Skeletal muscle cell (primary cell): ENCODE results near the gene MED27.
A peak's percentile ranks its signal among the peaks of the same experiment; 100 is the strongest.

Experiments
- DNase-seq: peaks from one replicate; pipeline ENCODE4 v3.0.0-alpha.2; 2010; ENCODE audit warnings: low read depth
- H3K4me3 ChIP-seq: 2 replicates; pipeline ENCODE4 v1.5.1; 2011; ENCODE audit warnings: low read depth, mild to moderate bottlenecking, control low read depth, low read length, moderate library complexity

The MED27 gene

DNA sequence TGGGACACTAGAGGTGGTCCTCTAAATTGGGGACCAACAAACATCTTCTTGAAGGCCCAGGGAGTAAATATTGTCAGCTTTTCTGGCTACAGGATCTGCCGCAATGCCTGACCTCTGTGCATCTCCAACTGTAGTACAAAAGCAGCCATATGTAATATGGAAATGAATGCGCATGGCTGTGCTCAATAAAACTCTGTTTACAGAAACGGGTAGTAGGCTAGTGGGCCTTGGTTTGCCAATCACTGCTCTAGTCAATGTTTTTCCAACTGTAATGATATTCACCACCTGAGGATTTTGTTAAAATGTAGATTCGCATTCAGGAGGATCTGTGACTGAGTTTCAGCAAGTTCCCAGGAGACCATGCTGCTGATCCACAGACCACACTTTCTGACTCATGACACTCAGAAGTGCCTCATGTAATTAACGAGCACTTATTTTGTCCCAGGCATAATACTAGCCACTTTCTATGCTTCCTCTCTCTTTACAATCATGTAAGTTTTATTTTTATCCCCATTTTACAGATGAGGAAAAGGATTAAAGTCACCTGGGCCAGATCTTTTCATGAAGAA is 96.9 kb downstream of the MED27 start:
- no peak for DNase-seq

DNA sequence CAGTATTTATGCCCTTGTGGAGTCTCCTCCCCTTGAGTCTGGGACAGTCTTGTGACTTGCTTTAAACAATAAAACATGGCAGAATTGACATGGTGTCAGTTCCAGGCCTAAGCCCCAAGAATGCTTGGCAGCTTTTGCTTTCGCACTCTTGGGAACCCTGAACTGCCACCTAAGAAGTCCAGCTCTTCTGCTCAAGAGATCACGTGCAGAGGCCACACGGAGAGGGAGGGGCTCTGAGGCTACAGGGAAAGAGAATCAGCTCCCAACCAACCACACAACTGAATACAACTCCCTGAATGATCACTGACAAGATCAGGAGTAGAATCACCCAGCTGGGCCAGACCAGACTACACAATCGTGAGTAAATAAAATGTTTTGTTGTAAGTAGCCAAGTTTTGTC is 97.6 kb downstream of the MED27 start:
- DNase-seq = no peak
- H3K4me3 ChIP-seq = no peak overlapping the region

More for the DNA sequence above, 96.9 kb downstream of the MED27 start:
- H3K4me3 ChIP-seq = no peak overlapping the region

DNA sequence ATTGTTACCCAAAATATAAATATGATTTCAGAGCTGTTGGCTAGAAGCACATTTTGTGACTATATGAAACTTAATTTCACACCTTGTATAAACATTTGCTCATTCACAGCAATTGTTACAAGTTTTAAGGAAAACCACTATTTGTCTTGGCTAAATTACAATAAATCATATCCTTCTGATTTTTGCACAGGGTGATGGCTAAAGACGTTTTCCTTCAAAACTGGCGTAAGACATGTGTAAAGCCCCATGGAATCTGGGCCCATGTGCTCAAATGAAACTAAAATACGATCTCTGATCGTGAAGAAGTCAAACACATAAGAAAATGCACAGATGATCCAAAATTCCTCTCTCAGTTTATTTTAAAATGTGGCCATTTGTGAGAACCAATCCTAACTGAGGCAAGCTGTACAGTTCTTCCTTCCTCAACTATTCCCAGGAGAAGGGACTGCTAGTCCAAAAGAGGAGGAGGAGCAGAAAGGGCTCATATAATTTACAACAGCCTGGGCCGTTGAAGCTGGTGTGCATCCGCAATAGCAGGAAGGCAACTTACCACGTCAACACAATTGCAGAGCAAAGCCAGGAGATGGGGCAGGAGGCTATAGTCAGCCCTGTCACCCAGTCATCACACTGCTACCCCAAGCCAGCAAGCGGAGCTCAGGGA is 98.4 kb downstream of the MED27 start:
- DNase-seq = peak; percentile 16
- H3K4me3 ChIP-seq = no peak overlapping the region

DNA sequence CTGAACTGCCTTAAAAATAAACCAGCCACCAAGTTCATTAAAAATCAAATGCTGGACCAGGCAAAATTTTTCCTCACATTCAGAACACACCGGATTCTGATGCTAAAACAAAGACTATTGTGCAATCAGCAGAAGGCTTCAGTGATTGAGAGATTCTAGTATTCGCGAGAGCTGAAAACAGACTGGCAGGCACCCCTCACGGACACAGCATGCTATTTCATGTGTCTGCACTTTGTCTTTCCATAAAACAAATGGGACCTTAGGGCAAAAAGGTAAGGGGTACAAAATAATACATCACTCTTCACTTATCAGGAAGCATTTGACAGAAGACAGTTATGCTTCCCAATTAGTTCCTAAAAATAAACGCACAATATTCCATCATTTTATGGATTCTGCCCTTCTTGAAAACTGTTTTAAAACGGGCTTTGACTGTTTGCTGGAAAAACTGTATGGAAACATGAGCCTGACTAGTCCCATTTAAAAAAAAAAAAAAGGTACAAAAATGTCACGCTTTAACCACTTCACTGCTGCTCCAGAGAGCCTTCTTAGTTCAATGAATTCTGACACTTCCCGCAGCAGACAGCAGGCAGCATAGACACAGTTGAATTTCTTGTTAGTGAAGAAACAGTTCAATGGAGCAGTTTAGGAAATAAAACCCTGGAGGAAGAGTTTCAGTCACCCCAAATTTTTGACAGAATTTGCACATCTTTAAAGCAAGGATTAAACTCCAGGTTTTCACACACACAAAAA is 99.2 kb downstream of the MED27 start:
- H3K4me3 ChIP-seq = no peak overlapping the region
- DNase-seq = no peak

DNA sequence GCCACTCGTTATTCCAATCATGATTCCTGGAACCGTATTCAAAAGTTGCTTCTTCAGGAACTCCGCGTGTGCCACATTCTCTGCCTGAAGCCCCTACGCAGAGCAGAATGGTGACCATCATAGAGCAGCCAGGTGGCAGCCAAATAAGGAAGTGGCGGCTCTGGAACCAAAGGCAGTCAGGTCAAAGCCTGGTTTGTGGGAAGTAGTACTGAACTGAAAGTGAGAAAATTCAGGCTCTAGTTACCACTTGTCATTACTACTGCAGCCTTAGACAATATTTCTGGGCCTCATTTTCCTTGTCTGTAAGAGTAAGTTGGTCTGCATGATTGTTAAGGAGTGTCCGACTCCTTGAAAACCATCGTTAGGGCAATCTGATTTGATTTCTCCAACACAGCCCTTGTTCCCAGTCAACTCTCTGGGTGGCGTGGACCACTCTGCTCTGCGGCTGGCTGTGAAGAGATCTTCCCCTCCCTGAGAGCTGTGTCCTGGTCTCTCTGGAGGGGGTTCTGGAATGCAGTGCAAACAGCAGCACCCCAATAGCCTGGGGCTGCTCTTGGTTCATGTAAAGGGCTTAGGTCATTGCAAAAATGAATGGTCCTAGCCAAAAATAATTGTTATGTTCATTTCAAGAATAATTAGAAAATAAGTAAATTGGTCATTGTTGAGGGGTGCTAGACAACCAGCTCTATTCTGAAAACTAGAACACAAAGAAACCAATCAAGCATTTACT is 102.4 kb downstream of the MED27 start:
- no peak overlapping the region for H3K4me3 ChIP-seq
- no peak for DNase-seq

DNA sequence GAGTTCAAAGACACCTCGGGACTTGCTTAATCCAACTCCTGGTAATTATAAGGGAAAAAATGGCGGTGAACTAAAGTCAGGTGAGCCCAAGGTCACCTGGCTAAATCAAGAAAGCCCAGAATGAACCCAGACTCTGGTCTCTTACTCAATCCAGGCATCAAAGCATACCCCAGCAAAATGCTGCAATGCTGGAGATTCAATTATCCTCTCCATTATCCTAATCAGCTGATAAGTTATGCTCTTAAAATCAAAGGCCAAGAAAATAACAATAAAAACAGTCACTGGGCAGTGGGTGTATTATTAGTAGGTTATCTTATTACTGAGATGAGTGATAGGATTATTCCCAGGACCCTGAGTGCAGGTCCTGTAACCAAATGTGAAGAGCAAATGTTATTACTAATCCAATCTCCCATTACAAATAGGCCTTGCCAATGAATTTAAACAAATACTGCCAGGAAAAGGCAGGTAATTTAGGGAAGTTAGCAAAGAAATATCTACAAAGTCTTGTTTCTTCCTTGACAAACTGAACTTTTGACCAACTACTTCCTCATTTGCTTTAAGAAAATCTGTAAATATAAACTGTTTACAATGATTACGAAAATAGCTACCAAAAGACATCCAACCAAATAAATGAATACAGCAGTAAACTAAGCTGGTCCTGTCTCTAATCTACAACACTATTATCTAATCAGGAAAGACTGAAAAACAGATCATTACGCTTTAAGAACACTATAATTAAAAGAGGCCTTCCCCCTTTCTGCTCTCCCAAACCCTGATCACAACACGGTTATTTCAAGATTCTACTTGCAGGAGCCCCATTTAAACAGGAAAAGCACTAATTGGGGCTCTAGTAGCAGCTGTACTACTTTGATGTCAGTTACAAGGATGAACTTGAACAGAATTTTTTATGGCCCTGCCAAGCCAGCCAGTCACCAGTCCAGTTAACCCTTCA is 103.2 kb downstream of the MED27 start:
- DNase-seq = no peak
- no peak overlapping the region for H3K4me3 ChIP-seq

DNA sequence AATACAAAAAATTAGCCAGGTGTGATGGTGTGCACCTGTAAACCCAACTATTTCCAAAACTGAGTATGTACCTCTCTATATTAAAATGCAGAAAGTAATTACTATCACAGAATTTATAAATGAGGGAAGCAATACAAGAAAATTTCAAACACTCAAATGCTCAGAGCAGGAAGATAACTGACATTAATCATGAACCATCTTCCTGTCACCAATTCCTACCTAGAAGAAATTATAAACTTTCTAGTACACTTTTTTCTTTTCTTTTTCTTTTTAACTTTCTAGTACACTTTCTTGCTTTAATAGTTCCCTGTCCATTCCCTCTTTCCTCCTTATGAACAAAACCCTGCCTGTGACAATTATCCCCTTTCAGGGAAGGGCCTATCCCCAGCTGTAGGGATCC is 106.8 kb downstream of the MED27 start:
- DNase-seq = no peak
- no peak overlapping the region for H3K4me3 ChIP-seq

DNA sequence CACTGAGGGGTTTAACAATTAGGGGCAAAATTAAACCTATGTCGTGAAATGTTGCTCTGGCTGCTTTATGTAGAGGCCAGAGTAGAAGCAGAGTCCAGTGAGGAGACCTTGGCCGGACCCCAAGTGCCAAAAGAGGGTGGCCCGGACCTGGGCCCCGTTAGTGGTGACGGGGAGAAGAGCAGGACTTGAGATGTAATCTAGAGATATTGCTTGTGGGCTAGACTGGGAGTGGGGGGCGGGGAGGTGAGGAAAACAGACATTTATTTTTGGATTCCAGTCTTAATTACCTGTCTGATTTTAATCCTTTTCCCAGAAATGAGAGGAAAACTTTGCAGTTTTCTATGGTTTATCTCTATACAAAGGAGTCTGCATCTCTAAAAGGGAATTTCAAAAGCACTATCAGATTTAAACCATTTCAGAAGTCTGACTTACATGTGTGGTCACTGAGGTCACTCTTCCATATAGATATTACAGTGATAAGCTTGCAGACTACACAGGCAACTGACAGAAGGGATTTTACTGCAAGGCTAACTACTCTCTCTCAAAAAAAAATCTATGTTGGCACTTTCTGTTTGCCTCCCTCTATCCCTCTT is 108.1 kb downstream of the MED27 start:
- H3K4me3 ChIP-seq = no peak overlapping the region
- no peak for DNase-seq

DNA sequence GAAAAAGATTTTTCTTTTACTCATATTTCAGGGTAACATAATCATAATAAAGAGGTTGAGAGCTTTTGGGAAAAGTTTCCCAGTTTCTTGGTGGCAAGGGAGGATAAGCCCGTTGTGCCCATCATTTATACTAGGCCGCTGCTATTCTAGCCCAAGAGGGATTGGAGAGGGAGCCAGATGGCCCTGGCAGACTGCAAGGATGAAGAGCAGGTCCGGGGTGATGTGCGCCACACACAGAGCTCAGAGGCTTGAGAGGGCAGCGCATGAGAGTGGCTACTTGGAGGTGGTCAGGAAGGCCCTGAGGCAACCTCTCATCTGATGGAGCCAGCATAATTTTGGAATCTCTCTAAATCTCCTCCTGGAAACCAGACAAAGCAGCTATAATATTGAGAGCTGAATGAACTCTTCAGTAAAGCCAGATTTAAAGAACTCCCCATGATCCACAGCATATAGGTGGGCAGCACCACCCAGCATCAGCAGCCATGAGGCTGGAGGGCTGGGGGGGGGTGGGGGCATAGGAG is 110.1 kb downstream of the MED27 start:
- no peak overlapping the region for H3K4me3 ChIP-seq
- DNase-seq = no peak

DNA sequence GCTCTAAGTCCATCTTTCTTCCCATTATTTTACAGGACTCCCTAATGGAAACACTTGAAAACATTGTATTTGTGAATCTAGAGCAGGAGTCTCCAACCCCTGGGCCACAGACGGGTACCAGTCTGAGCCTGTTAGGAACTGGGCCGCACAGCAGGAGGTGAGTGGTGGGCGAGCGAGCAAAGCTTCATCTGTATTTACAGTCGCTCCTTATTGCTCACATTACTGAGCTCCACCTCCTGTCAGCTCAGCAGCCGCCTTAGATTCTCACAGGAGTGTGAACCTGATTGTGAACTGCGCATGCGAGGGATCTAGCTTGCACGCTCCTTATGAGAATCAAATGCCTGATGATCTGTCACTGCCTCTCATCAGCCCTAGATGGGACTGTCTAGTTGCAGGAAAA is 111.0 kb downstream of the MED27 start:
- H3K4me3 ChIP-seq = no peak overlapping the region
- DNase-seq = no peak

DNA sequence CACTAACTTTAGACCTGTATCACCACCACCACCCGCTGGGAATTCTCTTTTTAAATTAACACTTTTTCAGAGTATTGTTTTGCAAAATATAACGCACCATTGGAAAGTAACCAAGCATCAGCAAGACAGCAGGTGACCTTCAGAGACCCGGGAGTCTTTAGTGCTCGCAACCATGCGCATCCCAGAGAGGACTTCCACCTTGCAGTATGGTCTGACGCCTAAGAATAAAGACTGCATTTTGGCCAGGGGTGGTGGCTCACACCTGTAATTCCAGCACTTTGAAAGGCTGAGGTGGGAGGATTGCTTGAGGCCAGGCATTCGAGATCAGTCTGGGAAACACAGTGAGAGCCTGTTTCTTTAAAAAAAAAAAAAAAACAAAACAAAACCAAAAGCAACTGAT is 113.8 kb downstream of the MED27 start:
- DNase-seq = no peak
- H3K4me3 ChIP-seq = no peak overlapping the region

DNA sequence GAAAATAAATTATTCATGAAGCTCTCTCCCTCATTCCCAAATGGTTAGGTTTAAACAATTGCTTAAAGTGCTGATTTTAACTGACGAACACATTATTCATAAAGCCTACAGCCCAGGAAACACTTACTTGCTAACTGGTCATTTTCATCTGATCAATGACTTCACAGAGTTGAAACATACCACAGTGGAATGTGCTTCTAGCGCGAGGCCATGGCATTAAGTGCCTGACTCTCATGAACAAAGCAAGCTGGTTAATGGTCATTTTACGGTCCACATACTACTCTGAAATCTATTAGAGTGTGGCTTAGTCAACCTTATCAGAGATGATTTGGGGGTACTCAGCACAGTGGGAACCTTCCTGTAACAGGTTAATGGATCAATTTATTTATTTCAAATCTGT is 114.6 kb downstream of the MED27 start:
- H3K4me3 ChIP-seq = no peak overlapping the region
- DNase-seq = no peak

DNA sequence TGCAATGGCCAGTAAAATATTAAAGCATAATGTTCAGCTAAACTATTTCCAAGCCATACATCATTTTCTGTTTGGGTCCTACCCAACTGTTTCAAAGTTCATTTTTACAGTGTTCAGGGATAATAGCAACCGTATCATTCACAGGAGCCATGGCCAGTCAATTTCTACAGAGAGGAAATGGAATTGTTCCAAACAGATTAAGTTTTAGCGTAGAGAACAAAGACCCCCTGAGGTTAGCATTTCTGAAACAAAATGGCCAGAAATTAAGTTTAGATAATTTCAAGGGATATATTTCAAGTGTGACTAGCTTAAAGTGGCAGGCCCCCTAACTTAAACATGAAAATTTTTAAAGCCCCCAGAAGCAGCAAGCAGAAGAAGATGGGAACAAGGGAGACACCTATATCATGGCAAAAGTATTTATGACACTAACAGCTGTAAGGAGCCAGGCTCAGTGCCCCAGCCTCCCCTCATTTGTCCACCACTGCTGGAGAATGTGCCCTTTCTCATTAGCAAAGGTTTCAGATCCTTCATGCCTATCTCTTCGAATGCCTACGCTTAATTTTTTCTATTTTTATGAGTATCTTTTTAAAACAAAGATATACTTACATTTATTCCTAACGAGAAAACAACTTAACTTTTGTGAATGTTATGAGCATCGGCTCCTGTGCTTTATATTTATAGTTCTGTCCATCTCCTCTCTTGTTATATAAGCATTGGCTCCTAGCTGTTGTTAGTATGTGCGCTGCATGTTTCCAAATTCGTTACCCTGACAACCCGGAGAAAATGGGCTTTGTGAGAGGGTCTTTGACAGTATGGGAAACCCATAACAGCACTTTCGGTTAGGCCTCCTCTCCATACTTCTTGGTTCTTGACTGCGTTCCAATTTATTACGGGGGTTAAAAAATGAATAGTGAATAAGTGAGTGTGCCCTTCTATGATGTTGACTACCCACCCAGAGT is 116.3 kb downstream of the MED27 start:
- no peak overlapping the region for H3K4me3 ChIP-seq
- DNase-seq = no peak

DNA sequence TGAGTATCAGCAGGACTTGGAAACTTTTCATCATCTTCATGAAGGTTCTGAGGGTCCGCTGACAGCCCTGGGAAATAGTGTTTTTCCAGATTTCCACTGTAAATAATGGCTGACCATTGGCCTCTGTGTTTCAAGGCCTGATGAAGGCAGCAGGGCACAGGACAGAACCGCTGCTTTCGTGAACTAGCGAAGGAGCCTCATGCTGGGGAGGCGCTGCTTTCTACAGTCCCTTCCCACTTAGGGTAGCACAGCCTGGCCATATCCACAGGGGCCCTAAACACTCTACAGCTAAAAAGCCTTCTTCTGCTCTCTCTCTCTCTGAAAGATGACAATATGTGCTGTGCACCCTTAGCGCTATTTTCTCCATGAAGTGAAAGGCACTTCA is 118.2 kb downstream of the MED27 start:
- no peak overlapping the region for H3K4me3 ChIP-seq
- DNase-seq = no peak

DNA sequence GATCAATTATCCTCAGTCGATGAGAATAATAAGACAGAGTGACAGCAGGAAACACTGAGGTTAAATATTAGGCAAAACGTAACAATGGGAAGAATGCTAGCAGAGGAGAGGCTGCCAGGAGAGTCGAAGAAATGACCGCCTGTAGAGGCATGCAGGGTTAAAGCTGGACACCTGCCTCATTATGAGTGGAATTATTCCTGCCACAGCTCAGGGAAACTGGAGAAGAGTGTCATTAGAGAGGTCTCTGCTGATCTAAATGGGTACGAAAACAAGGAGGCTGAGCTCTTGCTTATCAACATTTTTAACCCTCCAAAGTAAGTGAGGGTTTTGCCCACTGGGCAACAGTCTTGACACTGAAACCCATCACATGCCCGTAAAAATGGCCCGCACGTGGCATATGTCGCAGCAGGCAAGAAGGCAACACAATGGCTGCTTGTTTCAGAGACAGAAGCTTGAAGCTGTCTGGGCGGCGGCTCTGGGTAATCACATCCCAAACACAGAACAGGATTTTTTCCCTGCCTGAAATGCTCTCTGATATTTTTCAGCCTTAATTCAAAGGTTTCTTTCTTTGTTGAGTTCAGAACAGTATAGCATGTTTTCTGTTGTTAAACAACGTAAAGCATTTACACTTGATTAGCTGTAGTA is 118.7 kb downstream of the MED27 start:
- DNase-seq = no peak

DNA sequence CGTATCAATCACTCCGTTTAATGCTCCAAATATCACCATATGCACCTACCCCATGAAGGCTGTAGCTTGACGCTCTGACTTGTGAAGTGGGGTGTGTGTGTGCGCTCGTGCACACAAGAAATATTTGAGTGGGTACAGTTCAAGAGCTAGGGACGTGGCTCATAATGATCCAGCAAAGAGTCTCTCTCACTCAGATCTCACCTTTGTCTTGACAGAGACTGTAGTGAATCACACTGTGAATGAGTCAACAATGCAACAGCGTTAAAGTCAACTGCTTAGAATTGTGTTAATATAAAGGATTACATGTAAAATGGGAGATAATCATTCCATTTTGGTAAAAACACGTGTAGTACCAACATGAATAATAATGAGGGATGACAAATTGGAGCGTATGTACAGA is 119.4 kb downstream of the MED27 start:
- H3K4me3 ChIP-seq = no peak overlapping the region
- no peak for DNase-seq

More for the DNA sequence above, 118.7 kb downstream of the MED27 start:
- no peak overlapping the region for H3K4me3 ChIP-seq

DNA sequence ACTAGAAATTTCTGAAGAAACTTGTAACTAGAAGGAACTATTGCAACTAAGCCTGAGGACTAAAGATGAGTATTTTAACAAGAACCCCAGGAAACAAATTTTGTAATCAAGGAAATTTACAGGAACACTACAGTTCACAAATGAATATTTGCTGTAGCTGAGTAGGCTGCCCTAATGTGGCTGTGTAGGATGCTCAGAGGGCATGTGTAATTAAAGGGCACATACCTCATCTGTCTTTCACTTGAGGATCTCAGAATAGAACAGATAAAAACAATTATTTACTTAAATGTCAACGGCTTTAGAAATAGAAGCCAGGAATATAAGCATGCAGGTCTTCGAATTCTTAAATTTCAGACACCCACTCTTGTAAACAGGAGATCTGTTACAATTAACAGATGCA is 119.8 kb downstream of the MED27 start:
- DNase-seq = no peak
- no peak overlapping the region for H3K4me3 ChIP-seq
